Umbilical cord (tissue), 1 donor: Measurements from ENCODE around the gene VWF. TPM values are rescaled to one million over a fixed set of nuclear protein-coding genes. Genes with fewer than 3 reads are reported as not detected.

Experiments
- total RNA-seq: library from RNA; depleted of rRNA; stranded (reverse); fragments of >200 nt; gene quantifications from one replicate; pipeline ENCODE4 v1.2.3, GENCODE V29; 2014; ENCODE audit warnings: low replicate concordance; ENCODE audit not compliant: insufficient read depth

The VWF gene
- total RNA-seq, 1 donor from 2014 or later = 99.9 TPM

Other genes starting within 250 kb of the VWF start
- gene ANO2, start 179.4 kb downstream of the VWF start, total RNA-seq = 8.7 TPM
- gene CD9, start 75.7 kb upstream of the VWF start, total RNA-seq = 442 TPM
- gene PLEKHG6, start 186.0 kb upstream of the VWF start, total RNA-seq = 0.96 TPM
- 90.5 TPM for gene TNFRSF1A, start 217.4 kb upstream of the VWF start, total RNA-seq